Chondrocyte (in vitro differentiated cells): ENCODE results near the gene CYP4F3. TPM values are rescaled to one million over a fixed set of nuclear protein-coding genes. Genes with fewer than 3 reads are reported as not detected.

Source experiments
- DNase-seq: peaks from one replicate; pipeline ENCODE4 v3.0.0; 2021; ENCODE audit warnings: mixed read lengths, low spot score
- H3K27ac Mint-ChIP-seq: one replicate; pipeline ENCODE4 v1.8.0; 2021; ENCODE audit warnings: mild to moderate bottlenecking, moderate library complexity, mixed read lengths; ENCODE audit not compliant: unreplicated experiment
- H3K27me3 Mint-ChIP-seq: 2 replicates; pipeline ENCODE4 v1.8.0; 2021; ENCODE audit warnings: low read depth, mixed read lengths
- H3K36me3 Mint-ChIP-seq: 2 replicates; pipeline ENCODE4 v1.8.0; 2021; ENCODE audit warnings: low read depth, mixed read lengths
- H3K4me1 Mint-ChIP-seq: 2 replicates; pipeline ENCODE4 v1.8.0; 2021; ENCODE audit warnings: low read depth, mild to moderate bottlenecking, mixed read lengths
- H3K4me3 Mint-ChIP-seq: one replicate; pipeline ENCODE4 v1.8.0; 2021; ENCODE audit warnings: mild to moderate bottlenecking, moderate library complexity, mixed read lengths; ENCODE audit not compliant: unreplicated experiment
- H3K9me3 Mint-ChIP-seq: 2 replicates; pipeline ENCODE4 v1.8.0; 2021; ENCODE audit warnings: low read depth, mixed read lengths
- CTCF ChIP-seq: fragments of 200-600 bp; sonication (generic); IDR thresholded peaks from 2 replicates; pipeline ENCODE4 v1.5.0; 2021; ENCODE audit warnings: antibody characterized with exemption, mild to moderate bottlenecking, moderate library complexity
- total RNA-seq: library from RNA; stranded (reverse); gene quantifications from 3 replicates; pipeline ENCODE4 v1.2.1, GENCODE V29; 2021

Gene CYP4F3
- total RNA-seq, 1 donor from 2014 or later, result not detected

- no peak overlapping the region for H3K4me3 Mint-ChIP-seq
- no peak for DNase-seq
- TF ChIP-seq CTCF, result no peak
- no peaks in the 10 kb centered on the region for H3K36me3 Mint-ChIP-seq
- H3K27ac Mint-ChIP-seq, result no peak overlapping the region
- no peaks in the 10 kb centered on the region for H3K27me3 Mint-ChIP-seq
- peaks cover 6% of the 10 kb centered on the region for H3K9me3 Mint-ChIP-seq
- H3K4me1 Mint-ChIP-seq, result no peaks in the 10 kb centered on the region
These were observed 354 bp downstream of the CYP4F3 start for GRCh38 chr19:15640904-15641597.

GRCh38 chr19:15641901-15642491 is 1.3 kb downstream of the CYP4F3 start:
- H3K9me3 Mint-ChIP-seq, result peaks cover 11% of the 10 kb centered on the region
- H3K27ac Mint-ChIP-seq, result no peak overlapping the region
- no peak overlapping the region for H3K4me3 Mint-ChIP-seq
- TF ChIP-seq CTCF, result no peak
- DNase-seq, result no peak
- H3K27me3 Mint-ChIP-seq, result no peaks in the 10 kb centered on the region
- no peaks in the 10 kb centered on the region for H3K4me1 Mint-ChIP-seq
- H3K36me3 Mint-ChIP-seq, result no peaks in the 10 kb centered on the region

GRCh38 chr19:15642807-15643206 is 2.1 kb downstream of the CYP4F3 start:
- no peaks in the 10 kb centered on the region for H3K27me3 Mint-ChIP-seq
- no peaks in the 10 kb centered on the region for H3K4me1 Mint-ChIP-seq
- H3K9me3 Mint-ChIP-seq, result peaks cover 11% of the 10 kb centered on the region
- H3K36me3 Mint-ChIP-seq, result no peaks in the 10 kb centered on the region
- H3K27ac Mint-ChIP-seq, result no peak overlapping the region
- no peak overlapping the region for H3K4me3 Mint-ChIP-seq
- DNase-seq, result no peak
- no peak for TF ChIP-seq CTCF

DNA sequence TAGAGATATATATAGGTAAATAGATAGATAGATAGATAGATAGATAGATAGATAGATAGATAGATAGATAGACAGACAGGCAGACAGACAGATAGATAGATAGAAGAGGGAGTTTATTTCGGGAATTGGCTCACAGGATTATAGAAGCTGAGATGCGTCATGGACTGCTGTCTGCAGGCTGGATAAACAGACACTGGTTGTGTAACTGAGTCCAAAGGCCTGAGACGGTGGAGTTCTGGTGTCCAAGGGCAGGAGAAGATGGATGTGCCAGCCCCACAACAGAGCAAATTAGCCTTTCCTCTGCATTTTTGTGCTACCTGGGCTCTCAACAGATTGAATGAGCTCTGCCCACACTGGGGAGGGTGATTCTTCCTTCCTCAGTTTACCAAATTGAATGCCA is 2.7 kb downstream of the CYP4F3 start:
- TF ChIP-seq CTCF, result no peak
- no peak for DNase-seq
- H3K36me3 Mint-ChIP-seq, result no peaks in the 10 kb centered on the region
- peaks cover 11% of the 10 kb centered on the region for H3K9me3 Mint-ChIP-seq
- no peak overlapping the region for H3K4me3 Mint-ChIP-seq
- no peak overlapping the region for H3K27ac Mint-ChIP-seq
- no peaks in the 10 kb centered on the region for H3K4me1 Mint-ChIP-seq
- H3K27me3 Mint-ChIP-seq, result no peaks in the 10 kb centered on the region

DNA sequence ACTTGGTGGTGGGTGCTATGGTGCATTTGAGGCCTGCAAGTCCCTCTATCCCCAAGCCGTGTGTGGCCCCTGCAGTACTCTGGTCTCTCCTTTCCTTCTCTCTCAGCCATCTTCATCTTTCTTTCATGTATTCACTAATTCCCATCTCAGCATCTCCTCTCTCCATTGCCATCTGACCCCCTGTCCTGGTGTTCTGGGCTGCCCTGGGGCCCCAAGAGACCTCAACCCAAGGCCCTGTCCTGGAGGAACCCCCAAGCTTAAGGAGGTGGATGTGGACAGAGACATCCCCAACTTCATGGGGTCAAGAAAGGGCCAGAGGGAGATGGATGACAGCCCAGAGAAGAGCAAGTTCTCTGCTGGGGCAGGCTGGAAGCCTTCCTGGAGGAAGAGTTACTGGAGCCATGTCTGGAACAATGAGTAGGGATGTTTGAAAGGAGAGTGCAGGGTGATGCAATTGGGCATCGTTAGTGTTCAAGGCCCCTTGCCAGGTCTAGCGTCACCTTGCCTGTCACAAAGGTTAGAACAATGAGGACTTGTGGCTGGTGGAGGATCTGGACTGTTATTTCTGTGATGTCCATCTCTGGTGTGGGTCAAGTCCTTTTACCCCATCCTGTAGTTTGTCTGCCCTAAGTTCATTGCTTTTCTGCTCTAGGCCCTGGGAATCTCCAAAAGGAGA is 3.5 kb downstream of the CYP4F3 start:
- Mint-ChIP-seq H3K4me1 (no peaks in the 10 kb centered on the region), H3K27ac (no peak overlapping the region), H3K9me3 (peaks cover 14% of the 10 kb centered on the region), H3K36me3 (no peaks in the 10 kb centered on the region), H3K4me3 (no peak overlapping the region), H3K27me3 (no peaks in the 10 kb centered on the region)
- no peak for TF ChIP-seq CTCF
- no peak for DNase-seq
